Posterior cingulate gyrus (tissue), 11 donors: ENCODE measurements around the gene CPXCR1.
"Not testable (repeated sequence)": the region's sequence is repeated elsewhere in the genome, so short reads cannot be mapped to it uniquely, and the experiment has no call there.

Experiments used
- DNase-seq, 10 donors: peaks; one replicate each; pipeline versions ENCODE4 v3.0.0 to v3.0.0-alpha.2; 2020 to 2021; ENCODE audit warnings: mixed read lengths in 3 of 10
- intact Hi-C: fragments of 100-400 bp; cut with DNase I; formaldehyde crosslinking; loops from one replicate; pipeline ENCODE4 v1.15.1; 2023

Gene CPXCR1

DNA sequence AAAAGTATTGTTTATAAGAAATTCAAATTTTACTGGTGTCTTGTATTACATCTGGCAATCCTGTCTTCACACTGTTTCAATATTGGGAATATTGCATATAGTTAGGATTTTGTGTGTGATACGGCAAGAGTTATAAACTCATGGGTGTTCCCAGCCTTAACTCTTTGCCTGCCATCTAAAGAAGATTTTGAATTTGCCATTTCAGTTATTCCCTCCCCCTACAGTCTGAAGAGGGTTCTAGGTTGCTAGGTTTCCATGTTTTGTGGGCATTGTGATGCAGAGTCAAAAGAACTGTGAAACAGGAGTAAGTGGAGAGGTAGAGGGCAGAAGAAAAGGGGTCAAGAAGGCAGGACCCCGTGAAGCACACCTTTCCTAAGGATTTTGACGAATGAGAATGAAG, at the start of gene CPXCR1:
CPXCR1 (plus strand) TSS at position 301 of the 400 bp plus-strand sequence. CDS start 6,190 bp downstream, outside the sequence.
- no peak for DNase-seq
- intact Hi-C loops = no loop called here

DNA sequence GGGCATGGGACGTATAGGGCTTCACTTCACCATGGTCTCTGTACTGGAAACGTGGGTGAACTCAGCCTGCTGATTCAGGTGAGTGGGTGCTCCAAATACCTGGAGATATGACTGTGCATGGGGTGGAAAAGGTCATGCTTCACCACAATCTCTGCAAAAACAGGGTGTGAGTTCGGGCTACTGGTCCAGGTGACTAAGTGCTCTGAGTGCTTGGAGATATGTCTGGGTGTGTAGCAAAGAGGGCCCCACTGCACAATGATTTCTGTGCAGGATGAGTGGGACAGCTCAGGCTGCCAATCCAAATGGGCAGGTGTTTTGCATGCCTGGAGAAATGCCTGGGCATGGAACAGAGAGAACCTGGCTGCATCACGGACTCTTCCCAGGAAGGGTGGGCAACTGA, 11.2 kb upstream of the CPXCR1 start:
- DNase-seq = no peak
- intact Hi-C loops = no loop called here

DNA sequence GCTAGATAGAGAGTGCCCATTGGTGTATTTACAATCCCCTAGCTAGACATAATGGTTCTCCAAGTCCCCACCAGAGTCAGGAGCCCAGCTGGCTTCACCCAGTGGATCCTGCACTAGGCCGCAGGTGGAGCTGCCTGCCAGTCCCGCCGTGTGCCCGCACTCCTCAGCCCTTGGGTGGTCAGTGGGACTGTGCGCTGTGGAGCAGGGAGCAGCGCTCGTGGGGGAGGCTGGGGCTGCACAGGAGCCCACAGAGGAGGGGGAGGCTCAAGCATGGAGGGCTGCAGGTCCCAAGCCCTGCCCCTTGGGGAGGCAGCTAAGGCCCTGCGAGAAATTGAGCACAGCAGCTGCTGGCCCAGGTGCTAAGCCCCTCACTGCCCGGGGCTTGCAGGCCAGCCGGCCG, 810 bp upstream of the CPXCR1 start:
- intact Hi-C loops = not testable (repeated sequence)
- DNase-seq = peak in 2 of 10 donors; percentile 40 to 67

DNA sequence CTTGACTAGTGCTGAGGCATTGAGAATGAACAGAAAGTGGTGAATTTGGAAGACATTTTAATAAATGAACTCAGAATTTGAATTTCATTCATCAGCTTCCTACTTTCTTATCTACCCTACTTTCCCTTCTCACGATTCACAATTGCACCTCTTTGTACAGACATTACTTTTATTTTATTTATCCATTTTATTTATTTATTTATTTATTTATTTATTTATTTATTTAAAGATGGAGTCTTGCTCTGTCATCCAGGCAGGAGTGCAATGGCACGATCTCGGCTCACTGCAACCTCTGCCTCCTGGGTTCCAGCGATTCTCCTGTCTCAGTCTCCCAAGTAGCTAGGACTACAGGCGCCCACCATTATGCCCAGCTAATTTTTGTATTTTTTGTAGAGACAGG, 5.3 kb downstream of the CPXCR1 start:
- DNase-seq, intact Hi-C loops: not testable (repeated sequence)

DNA sequence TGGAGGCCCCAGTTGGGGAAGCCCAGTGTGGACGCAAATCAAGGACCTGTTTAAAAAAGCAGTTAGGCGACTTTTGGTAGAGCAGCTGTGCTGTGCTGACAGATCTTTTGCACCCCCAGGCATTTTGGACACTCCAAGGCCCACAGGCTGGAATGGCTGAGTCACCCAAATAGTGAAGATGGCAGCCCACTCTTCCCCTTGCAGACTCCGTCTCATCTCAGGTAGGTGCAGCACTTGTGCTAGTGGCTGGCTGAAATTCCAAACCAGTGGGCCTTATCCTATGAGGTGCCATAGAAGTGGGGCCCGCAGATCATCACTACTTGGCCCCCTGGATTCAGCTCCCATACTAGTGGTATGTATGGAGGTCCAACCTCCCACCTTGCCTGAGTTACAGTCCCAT, 42.8 kb downstream of the CPXCR1 start:
- peak in 1 of 10 donors; percentile 60 for DNase-seq

More for the DNA sequence above, 42.8 kb downstream of the CPXCR1 start:
- intact Hi-C loops = no loop called here
